SJSA1 (cell line): ENCODE results near the gene MRPL16. TPM values are rescaled to one million over a fixed set of nuclear protein-coding genes. Genes with fewer than 3 reads are reported as not detected.
"Not testable (repeated sequence)": the region's sequence is repeated elsewhere in the genome, so short reads cannot be mapped to it uniquely, and the experiment has no call there.

Experiments
- DNase-seq, 2 experiments: peaks; one replicate each; pipeline ENCODE4 v3.0.0-alpha.2; 2015 to 2020; ENCODE audit warnings: low spot score in 2 of 2, low read depth in 1 of 2
- H3K27ac ChIP-seq: fragments of 250-450 bp; sonication (Bioruptor Pico); 2 replicates; pipeline ENCODE4 v1.5.1; 2020; ENCODE audit warnings: mild to moderate bottlenecking, moderate library complexity
- H3K27me3 ChIP-seq: fragments of 250-450 bp; sonication (Bioruptor Pico); replicated peaks from 2 replicates; pipeline ENCODE4 v1.5.1; 2020; ENCODE audit warnings: mild to moderate bottlenecking, moderate library complexity
- H3K36me3 ChIP-seq: fragments of 250-450 bp; sonication (Bioruptor Pico); 2 replicates; pipeline ENCODE4 v1.5.1; 2020; ENCODE audit warnings: mild to moderate bottlenecking
- H3K4me1 ChIP-seq: fragments of 250-450 bp; sonication (Bioruptor Pico); replicated peaks from 2 replicates; pipeline ENCODE4 v1.6.1; 2021; ENCODE audit warnings: mild to moderate bottlenecking
- H3K4me3 ChIP-seq: fragments of 250-450 bp; sonication (Bioruptor Pico); 2 replicates; pipeline ENCODE4 v1.5.1; 2020; ENCODE audit warnings: mild to moderate bottlenecking
- H3K9me3 ChIP-seq: fragments of 250-450 bp; sonication (Bioruptor Pico); replicated peaks from 2 replicates; pipeline ENCODE4 v1.5.1; 2020; ENCODE audit warnings: mild to moderate bottlenecking
- total RNA-seq: library from RNA; depleted of rRNA; stranded (reverse); fragments of >200 nt; shearing (Covaris generic); gene quantifications from 2 replicates; pipeline ENCODE4 v1.2.3, GENCODE V29; 2014; rRNA removed

MRPL16 gene
- 93.0 and 117 TPM in 2 replicates for total RNA-seq

GRCh38 chr11:59810189-59810910 lies at the start of gene MRPL16:
Gene MRPL16, minus strand, starts transcription at chr11:59810778. Its CDS starts 120 bp downstream, at chr11:59810658.
- H3K9me3 ChIP-seq, result no peaks in the 10 kb centered on the region
- DNase-seq, result peak; percentile 89 to 94
- H3K4me3 ChIP-seq, result peak within 1 kb of the TSS; percentile 78
- peaks cover 43% of the 10 kb centered on the region for H3K36me3 ChIP-seq
- peaks cover 6% of the 10 kb centered on the region for H3K27me3 ChIP-seq
- peak within 1 kb of the TSS; percentile 4 for H3K27ac ChIP-seq
- H3K4me1 ChIP-seq, result peaks cover 8% of the 10 kb centered on the region

- H3K4me3 ChIP-seq, result no peak overlapping the region
- peaks cover 11% of the 10 kb centered on the region for H3K27me3 ChIP-seq
- H3K27ac ChIP-seq, result no peak overlapping the region
- H3K4me1 ChIP-seq, result peaks cover 13% of the 10 kb centered on the region
- no peaks in the 10 kb centered on the region for H3K9me3 ChIP-seq
- no peak for DNase-seq
- H3K36me3 ChIP-seq, result no peaks in the 10 kb centered on the region
These were observed 49.1 kb upstream of the MRPL16 start for GRCh38 chr11:59859673-59860072.

GRCh38 chr11:59857439-59858434 lies 47.2 kb upstream of the MRPL16 start:
- Histone ChIP-seq H3K4me1 (peaks cover 13% of the 10 kb centered on the region), H3K27ac (no peak overlapping the region), H3K36me3 (no peaks in the 10 kb centered on the region), H3K9me3 (no peaks in the 10 kb centered on the region), H3K27me3 (peaks cover 13% of the 10 kb centered on the region), H3K4me3 (no peak overlapping the region)
- no peak for DNase-seq

- Histone ChIP-seq H3K36me3 (no peaks in the 10 kb centered on the region), H3K27ac (no peak overlapping the region), H3K27me3 (peaks cover 9% of the 10 kb centered on the region; the same call in 1 of the 2 replicates), H3K4me3 (no peak overlapping the region), H3K4me1 (peaks cover 13% of the 10 kb centered on the region), H3K9me3 (no peaks in the 10 kb centered on the region)
- DNase-seq, result no peak
These were observed 44.3 kb upstream of the MRPL16 start for GRCh38 chr11:59854871-59855270.

GRCh38 chr11:59851416-59851815 lies 40.8 kb upstream of the MRPL16 start:
- H3K36me3 ChIP-seq, H3K4me3 ChIP-seq, H3K27ac ChIP-seq, H3K27me3 ChIP-seq, H3K9me3 ChIP-seq, H3K4me1 ChIP-seq, DNase-seq: not testable (repeated sequence)

GRCh38 chr11:59849551-59849950 lies 39.0 kb upstream of the MRPL16 start:
- H3K27me3 ChIP-seq, H3K4me1 ChIP-seq, H3K36me3 ChIP-seq, H3K4me3 ChIP-seq, H3K27ac ChIP-seq, H3K9me3 ChIP-seq, DNase-seq: not testable (repeated sequence)

GRCh38 chr11:59849129-59849528 lies 38.6 kb upstream of the MRPL16 start:
- DNase-seq, result no peak
- Histone ChIP-seq H3K36me3 (no peaks in the 10 kb centered on the region), H3K4me3 (no peak overlapping the region), H3K9me3 (no peaks in the 10 kb centered on the region), H3K27me3 (peaks cover 9% of the 10 kb centered on the region; the same call in 1 of the 2 replicates), H3K4me1 (no peaks in the 10 kb centered on the region), H3K27ac (no peak overlapping the region)

- not testable (repeated sequence) for H3K27ac ChIP-seq, H3K36me3 ChIP-seq, H3K4me3 ChIP-seq, H3K27me3 ChIP-seq, H3K9me3 ChIP-seq, H3K4me1 ChIP-seq, DNase-seq
These were observed 37.9 kb upstream of the MRPL16 start for GRCh38 chr11:59848439-59848838.

- no peak overlapping the region for H3K4me3 ChIP-seq
- no peak overlapping the region for H3K27ac ChIP-seq
- no peaks in the 10 kb centered on the region for H3K4me1 ChIP-seq
- H3K36me3 ChIP-seq, result no peaks in the 10 kb centered on the region
- DNase-seq, result no peak
- peaks cover 4% of the 10 kb centered on the region; the same call in 1 of the 2 replicates for H3K27me3 ChIP-seq
- no peaks in the 10 kb centered on the region for H3K9me3 ChIP-seq
These were observed 37.0 kb upstream of the MRPL16 start for GRCh38 chr11:59847626-59848025.

- Histone ChIP-seq H3K27ac (no peak overlapping the region), H3K4me1 (no peaks in the 10 kb centered on the region), H3K4me3 (no peak overlapping the region), H3K36me3 (no peaks in the 10 kb centered on the region), H3K9me3 (no peaks in the 10 kb centered on the region), H3K27me3 (peaks cover 4% of the 10 kb centered on the region; the same call in 1 of the 2 replicates)
- no peak for DNase-seq
These were observed 36.0 kb upstream of the MRPL16 start for GRCh38 chr11:59846556-59846955.

GRCh38 chr11:59845399-59845798 lies 34.8 kb upstream of the MRPL16 start, which contains the start of gene CBLIF:
Gene CBLIF, minus strand, starts transcription at chr11:59845499. Its CDS starts 46 bp downstream, at chr11:59845453.
- Histone ChIP-seq H3K27me3 (peaks cover 4% of the 10 kb centered on the region; the same call in 1 of the 2 replicates), H3K9me3 (no peaks in the 10 kb centered on the region), H3K36me3 (no peaks in the 10 kb centered on the region), H3K27ac (no peak within 1 kb of the TSS), H3K4me3 (no peak within 1 kb of the TSS), H3K4me1 (no peaks in the 10 kb centered on the region)
- no peak for DNase-seq

GRCh38 chr11:59842316-59842715 lies 31.7 kb upstream of the MRPL16 start:
- H3K27ac ChIP-seq, result no peak overlapping the region
- H3K36me3 ChIP-seq, result no peaks in the 10 kb centered on the region
- peaks cover 15% of the 10 kb centered on the region; the same call in 1 of the 2 replicates for H3K27me3 ChIP-seq
- H3K4me1 ChIP-seq, result no peaks in the 10 kb centered on the region
- H3K4me3 ChIP-seq, result no peak overlapping the region
- H3K9me3 ChIP-seq, result no peaks in the 10 kb centered on the region
- DNase-seq, result no peak

GRCh38 chr11:59841514-59841913 lies 30.9 kb upstream of the MRPL16 start:
- no peaks in the 10 kb centered on the region for H3K9me3 ChIP-seq
- no peak overlapping the region for H3K4me3 ChIP-seq
- H3K27me3 ChIP-seq, result peaks cover 16% of the 10 kb centered on the region; the same call in 1 of the 2 replicates
- no peaks in the 10 kb centered on the region for H3K36me3 ChIP-seq
- H3K27ac ChIP-seq, result no peak overlapping the region
- no peak for DNase-seq
- H3K4me1 ChIP-seq, result no peaks in the 10 kb centered on the region

- H3K27me3 ChIP-seq, result peaks cover 20% of the 10 kb centered on the region; the same call in 1 of the 2 replicates
- H3K27ac ChIP-seq, result no peak overlapping the region
- H3K36me3 ChIP-seq, result no peaks in the 10 kb centered on the region
- H3K9me3 ChIP-seq, result no peaks in the 10 kb centered on the region
- H3K4me1 ChIP-seq, result no peaks in the 10 kb centered on the region
- H3K4me3 ChIP-seq, result no peak overlapping the region
- no peak for DNase-seq
These were observed 29.0 kb upstream of the MRPL16 start for GRCh38 chr11:59839615-59840014.
